GM15510 (cell line): ENCODE measurements around the gene CTAG2.
"Not testable (repeated sequence)": the region's sequence is repeated elsewhere in the genome, so short reads cannot be mapped to it uniquely, and the experiment has no call there.

Experiments
- POLR2A ChIP-seq: IDR thresholded peaks from 3 replicates; pipeline ENCODE4 v1.6.1; 2011; ENCODE audit warnings: borderline replicate concordance; ENCODE audit not compliant: insufficient read length; ENCODE audit errors: extremely low read depth

The CTAG2 gene

GRCh38 chrX:154649503-154650220 lies 3.7 kb downstream of the CTAG2 start:
- no peak for TF ChIP-seq POLR2A

DNA sequence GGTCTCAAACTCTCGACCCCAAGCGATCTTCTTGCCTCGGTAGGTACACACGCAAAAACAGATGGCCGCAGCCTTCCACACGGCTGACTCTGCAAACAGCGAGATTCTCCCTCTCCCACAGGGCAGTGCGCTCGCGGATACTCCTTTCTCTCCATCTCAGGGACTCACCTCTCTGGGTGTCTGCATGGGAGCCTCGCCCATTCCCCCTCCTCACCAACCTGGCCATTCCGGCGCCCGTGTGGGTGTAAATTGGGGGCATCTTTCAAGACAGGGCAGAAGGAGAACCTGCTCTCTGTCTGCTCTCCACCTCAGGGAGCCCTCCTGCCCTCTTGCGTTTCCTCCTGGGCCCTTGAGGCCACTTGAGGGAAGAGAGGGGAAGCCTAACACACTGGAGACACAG lies 4.4 kb downstream of the CTAG2 start:
- TF ChIP-seq POLR2A, result no peak

DNA sequence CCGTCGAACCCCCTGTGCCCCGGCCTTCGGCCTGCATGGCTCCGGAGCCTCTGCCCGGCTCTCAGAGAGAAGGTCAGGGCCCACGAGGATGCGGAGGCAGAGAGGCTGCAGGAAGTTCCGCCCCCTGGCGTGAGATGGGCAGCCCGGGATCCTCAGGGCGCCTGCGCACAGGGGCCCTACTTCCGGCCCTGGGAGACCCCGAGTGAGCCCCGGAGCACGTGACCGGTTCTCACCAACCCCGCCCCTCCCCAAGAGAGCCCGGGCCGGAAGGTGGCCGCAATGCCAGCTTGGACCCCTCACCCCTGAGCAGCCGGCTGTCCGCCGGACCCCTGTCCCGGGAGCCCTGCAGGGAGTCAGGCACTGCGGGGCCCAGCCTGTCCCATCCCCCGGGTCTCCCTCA lies 34.2 kb downstream of the CTAG2 start, which contains the start of gene CTAG1B:
Gene CTAG1B (minus strand): TSS at position 101 of the 400 bp plus-strand sequence. CDS start 64 bp downstream, at position 37.
- not testable (repeated sequence) for TF ChIP-seq POLR2A

DNA sequence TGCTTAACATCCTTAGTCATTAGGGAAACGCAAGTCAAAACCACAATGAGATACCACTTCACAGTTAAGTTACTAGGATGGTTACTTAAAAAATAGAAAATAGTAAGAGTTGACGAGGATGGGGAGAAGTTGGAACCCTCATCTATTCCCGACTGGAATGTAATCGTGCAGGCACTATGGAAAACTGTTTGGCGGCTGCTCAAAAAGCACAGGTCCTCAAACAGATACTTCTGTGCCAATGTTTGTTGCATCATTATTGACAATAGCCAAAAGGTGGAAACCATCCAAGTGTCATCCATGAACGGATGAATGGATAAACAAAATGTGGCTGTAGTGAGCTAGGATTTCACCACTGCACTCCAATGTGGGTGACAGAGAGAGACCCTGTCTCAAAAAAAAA lies 46.0 kb downstream of the CTAG2 start:
- no peak for TF ChIP-seq POLR2A

DNA sequence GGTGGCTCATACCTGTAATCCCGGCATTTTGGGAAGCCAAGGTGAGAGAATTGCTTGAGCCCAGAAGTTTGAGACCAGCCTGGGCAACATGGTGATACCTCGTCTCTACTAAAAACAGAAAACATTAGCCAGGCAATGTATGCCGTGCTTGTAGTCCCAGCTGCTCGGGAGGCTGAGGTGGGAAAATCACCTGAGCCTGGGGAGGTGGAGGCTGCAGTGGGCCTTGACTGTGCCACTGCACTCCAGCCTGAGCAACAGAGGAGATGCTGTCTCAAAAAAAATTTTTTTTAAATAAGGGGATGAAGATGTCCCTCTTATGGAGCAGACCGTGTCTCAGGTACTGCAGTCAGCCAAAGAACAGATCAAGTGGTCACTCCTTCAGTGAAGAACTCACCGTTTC lies 47.8 kb downstream of the CTAG2 start:
- no peak for TF ChIP-seq POLR2A

DNA sequence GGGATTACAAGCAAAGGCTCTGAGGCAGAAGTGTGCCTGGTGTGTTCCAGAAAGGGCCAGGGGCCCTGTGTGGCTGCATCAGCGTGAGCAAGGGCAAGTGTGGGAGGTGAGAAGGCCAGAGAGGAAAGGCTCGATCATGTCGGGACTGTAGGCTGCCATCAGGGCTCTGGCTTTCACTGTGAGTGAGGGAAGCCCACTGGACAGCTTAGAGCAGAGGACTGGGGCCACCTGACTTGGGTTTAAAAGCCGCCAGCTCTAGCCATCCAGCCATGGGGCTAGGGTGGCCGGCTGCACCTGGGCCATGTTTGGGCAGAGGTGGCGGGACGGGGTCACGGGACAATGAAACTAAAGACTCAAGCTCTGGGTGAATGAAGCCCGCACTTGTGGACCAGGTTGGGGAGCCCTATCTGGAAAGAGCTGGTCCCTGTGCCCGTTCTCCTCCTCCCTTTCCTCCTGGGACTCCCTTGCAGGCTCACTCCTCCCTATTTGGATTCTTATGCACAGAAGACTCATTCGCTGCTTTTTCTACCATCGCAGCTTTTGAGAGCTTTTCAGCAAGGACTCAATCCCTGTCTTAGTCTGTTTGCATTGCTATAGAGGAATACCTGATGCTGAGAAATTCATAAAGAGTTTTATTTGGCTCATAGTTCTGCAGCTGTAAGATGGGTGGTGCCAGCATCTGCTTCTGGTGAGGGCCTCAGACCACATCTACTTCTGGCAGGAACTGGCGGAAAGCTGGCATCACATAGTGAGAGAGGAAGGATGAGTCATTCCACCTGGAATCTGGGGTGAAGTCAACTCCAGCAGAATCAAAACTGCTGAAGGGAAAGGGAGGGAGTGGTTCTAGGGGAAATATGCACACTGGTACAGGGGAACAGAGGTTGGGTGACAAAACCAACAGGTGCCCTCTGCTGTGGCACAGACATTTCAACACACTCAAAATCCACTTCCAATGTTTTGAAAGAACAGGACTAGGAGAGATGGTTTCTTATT lies 49.6 kb downstream of the CTAG2 start:
- no peak for TF ChIP-seq POLR2A

DNA sequence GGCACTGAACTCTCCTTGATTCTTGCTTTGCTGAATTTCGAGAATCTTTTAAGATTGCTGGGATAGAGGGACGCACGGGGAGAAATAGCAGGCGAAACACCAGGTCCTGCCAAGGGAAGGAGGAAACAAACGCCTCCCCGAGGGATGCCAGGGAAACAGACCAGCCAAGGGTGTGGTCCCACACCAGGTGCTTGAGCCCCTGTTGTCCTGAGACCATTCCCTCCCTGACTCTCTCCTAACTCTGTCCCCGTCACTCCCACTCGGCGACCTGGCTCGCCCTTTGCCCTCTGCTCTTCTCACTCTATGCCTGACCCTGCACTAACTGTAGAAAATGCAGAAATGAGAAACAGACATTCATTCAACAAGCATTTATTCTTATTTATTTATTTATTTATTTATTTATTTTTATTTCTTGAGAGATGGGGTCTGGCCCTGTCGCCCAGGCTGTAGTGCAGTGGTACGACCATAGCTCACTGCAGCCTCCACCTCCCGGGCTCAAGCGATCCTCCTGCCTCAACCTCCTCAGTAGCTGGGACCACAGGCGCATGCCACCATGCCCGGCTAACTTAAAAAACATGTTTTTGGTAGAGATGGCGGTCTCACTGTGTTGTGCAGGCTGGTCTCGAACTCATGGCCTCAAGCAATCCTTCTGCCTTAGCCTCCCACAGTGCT lies 50.5 kb downstream of the CTAG2 start:
- no peak for TF ChIP-seq POLR2A

GRCh38 chrX:154602226-154602625 lies 51.2 kb downstream of the CTAG2 start:
- no peak for TF ChIP-seq POLR2A
